Measurements from ENCODE around the gene MRPS35. TPM values are rescaled to one million over a fixed set of nuclear protein-coding genes. Genes with fewer than 3 reads are reported as not detected.
"Not testable (repeated sequence)": the region's sequence is repeated elsewhere in the genome, so short reads cannot be mapped to it uniquely, and the experiment has no call there.

Gene MRPS35
- total RNA-seq, 3 donors from 2014 or later = 37.7 to 64.1 (median 43.5) TPM

DNA sequence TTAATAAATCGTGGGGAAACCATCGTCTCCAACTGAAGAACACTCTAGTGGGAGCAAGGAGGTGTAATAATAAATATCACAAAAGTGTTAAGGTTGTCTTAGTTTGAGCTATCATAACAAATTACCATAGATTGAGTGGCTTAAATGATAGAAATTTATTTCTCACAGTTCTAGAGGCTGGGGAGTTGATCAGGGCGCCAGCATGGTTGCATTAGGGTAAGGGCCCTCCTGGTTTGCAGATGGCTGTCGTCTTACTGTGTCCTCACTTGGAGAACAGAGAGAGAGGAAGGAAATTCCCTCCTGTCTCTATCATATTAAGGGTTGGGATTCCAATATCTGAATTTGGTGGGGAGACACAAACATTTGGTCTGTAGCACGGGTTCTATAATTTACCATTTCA, 33.0 kb downstream of the MRPS35 start:
- no peak overlapping the region for H3K4me3 ChIP-seq
- intact Hi-C loops (cut with DNase I; ENCODE audit: low total_unique reads) = no loop called here

DNA sequence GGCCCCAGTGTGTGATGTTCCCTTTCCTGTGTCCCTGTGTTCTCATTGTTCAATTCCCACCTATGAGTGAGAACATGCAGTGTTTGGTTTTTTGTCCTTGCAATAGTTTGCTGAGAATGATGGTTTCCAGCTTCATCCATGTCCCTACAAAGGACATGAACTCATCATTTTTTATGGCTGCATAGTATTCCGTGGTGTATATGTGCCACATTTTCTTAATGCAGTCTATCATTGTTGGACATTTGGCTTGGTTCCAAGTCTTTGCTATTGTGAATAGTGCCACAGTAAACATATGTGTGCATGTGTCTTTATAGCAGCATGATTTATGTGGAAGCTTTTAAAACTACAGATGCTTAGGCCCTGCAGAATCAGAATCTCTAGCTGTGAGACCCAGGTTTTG, 35.1 kb downstream of the MRPS35 start:
- H3K9me3 ChIP-seq; DNase-seq (ENCODE audit: low spot score in 2 of 2); H3K27me3 ChIP-seq; H3K4me1 ChIP-seq; H3K36me3 ChIP-seq; intact Hi-C loops (cut with DNase I; ENCODE audit: low total_unique reads); H3K4me3 ChIP-seq; H3K27ac ChIP-seq: not testable (repeated sequence)

More for the DNA sequence above, 33.0 kb downstream of the MRPS35 start:
- no peaks in the 10 kb centered on the region for H3K27me3 ChIP-seq
- H3K27ac ChIP-seq = no peak overlapping the region
- TF ChIP-seq POLR2A (IDR thresholded peaks at IDR 0.05) = no peak
- TF ChIP-seq, protein P1, sequence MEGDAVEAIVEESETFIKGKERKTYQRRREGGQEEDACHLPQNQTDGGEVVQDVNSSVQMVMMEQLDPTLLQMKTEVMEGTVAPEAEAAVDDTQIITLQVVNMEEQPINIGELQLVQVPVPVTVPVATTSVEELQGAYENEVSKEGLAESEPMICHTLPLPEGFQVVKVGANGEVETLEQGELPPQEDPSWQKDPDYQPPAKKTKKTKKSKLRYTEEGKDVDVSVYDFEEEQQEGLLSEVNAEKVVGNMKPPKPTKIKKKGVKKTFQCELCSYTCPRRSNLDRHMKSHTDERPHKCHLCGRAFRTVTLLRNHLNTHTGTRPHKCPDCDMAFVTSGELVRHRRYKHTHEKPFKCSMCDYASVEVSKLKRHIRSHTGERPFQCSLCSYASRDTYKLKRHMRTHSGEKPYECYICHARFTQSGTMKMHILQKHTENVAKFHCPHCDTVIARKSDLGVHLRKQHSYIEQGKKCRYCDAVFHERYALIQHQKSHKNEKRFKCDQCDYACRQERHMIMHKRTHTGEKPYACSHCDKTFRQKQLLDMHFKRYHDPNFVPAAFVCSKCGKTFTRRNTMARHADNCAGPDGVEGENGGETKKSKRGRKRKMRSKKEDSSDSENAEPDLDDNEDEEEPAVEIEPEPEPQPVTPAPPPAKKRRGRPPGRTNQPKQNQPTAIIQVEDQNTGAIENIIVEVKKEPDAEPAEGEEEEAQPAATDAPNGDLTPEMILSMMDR (IDR thresholded peaks at IDR 0.05) = no peak
- no peak for TF ChIP-seq POLR2AphosphoS5 (IDR thresholded peaks at IDR 0.05)
- peaks cover 6% of the 10 kb centered on the region for H3K36me3 ChIP-seq
- H3K9me3 ChIP-seq = no peaks in the 10 kb centered on the region
- DNase-seq (ENCODE audit: low spot score in 2 of 2) = no peak
- H3K4me1 ChIP-seq = no peaks in the 10 kb centered on the region

DNA sequence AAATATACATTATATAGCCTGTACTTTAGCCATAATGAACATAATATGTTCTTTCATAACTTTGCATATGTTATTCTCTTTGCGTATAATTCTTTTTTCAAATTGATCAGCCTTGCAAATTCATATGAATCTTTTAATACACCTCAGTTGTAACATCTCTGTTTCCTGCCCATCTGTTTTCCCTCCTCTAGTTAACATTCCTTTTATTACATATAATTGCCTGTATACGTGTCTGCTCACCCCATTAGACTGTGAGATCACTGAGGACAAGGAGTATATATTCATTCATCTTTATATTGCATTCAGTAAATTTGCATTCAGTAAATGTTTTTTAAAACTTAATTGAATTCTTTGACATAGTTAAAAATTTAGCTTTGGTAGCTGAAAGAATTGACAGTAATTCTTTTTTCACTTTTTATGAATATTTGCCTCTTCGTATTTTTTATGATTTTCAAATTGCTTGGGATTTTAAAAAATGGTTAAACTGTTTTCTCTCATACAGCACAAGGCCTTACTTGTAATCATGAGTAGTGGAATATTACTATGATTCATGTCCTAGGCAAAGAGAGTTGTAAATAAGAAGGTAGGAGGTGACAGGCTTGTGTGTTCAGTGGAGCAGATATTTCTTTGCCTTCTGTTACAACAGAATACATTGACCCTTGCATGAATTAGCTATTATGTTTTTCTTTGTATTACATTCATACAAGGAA, 36.6 kb downstream of the MRPS35 start:
- intact Hi-C loops (cut with DNase I; ENCODE audit: low total_unique reads) = no loop called here
- H3K4me1 ChIP-seq = no peaks in the 10 kb centered on the region
- no peaks in the 10 kb centered on the region for H3K36me3 ChIP-seq
- no peak overlapping the region for H3K4me3 ChIP-seq
- H3K9me3 ChIP-seq = no peaks in the 10 kb centered on the region
- DNase-seq (ENCODE audit: low spot score in 2 of 2) = no peak
- H3K27me3 ChIP-seq = no peaks in the 10 kb centered on the region
- H3K27ac ChIP-seq = peak overlapping the region; percentile 61 to 86
- no peak for TF ChIP-seq POLR2AphosphoS5 (IDR thresholded peaks at IDR 0.05)
- TF ChIP-seq POLR2A (IDR thresholded peaks at IDR 0.05) = no peak
- TF ChIP-seq, protein P1 (IDR thresholded peaks at IDR 0.05) = no peak

DNA sequence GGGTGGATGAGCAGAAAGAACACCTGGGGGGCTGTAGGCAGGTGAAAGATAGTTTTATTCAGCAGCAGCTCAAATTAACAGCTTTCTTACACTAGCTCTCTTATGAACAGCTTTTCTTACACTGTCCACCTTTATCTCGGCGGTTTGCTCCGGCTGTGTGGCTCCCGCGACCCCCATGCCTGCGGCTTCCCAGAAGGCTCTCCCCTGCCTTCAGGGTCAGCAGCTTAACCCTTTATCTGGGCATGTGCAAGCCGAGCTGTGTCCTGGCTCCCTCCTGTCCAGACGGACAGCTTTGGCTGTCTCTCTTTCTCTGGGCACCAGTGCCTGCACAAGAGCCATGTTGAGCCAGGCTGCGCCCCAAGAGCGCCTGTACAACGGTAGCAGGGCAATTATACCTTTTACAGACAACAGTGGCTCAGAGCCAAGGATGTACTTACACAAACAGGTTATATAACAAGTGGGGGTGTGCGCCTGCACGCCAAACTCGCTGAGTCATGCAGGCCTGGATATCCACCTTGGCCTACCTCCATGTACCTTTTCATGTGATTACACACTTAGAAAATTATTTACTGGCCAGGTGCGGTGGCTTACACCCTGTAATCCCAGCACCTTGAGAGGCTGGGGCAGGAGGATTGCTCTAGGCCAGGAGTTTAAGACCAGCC, 40.9 kb downstream of the MRPS35 start:
- intact Hi-C loops (cut with DNase I; ENCODE audit: low total_unique reads) = no loop called here
- H3K4me3 ChIP-seq = no peak overlapping the region
- no peaks in the 10 kb centered on the region for H3K4me1 ChIP-seq
- DNase-seq (ENCODE audit: low spot score in 2 of 2) = no peak
- no peaks in the 10 kb centered on the region for H3K9me3 ChIP-seq
- TF ChIP-seq POLR2A (IDR thresholded peaks at IDR 0.05) (no peak), POLR2AphosphoS5 (IDR thresholded peaks at IDR 0.05) (no peak)
- TF ChIP-seq, protein P1 (IDR thresholded peaks at IDR 0.05) = no peak
- no peak overlapping the region for H3K27ac ChIP-seq
- H3K27me3 ChIP-seq = no peaks in the 10 kb centered on the region
- H3K36me3 ChIP-seq = no peaks in the 10 kb centered on the region

DNA sequence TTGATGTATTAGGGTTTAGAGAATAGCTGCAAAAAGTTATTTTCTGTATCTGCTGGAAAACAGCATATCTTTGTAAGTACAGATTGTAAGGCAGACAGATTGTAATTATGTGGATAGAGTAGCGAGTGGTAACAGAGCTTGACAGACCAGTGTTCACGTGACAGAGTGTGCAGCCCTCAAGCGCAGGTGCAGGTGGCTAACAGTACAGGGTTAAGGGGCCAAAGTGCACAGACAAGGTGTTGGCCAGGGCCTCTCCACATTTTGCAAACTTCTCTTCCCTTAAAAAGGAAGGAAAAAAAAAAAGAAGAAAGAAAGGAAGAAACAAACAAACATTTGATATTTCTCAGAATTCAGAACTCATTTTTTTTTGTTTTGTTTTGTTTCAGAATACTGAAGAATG, 44.2 kb downstream of the MRPS35 start:
- DNase-seq (ENCODE audit: low spot score in 2 of 2) = no peak
- TF ChIP-seq, protein P1 (IDR thresholded peaks at IDR 0.05) = no peak
- TF ChIP-seq POLR2AphosphoS5 (IDR thresholded peaks at IDR 0.05) (no peak), POLR2A (IDR thresholded peaks at IDR 0.05) (no peak)
- H3K27me3 ChIP-seq = no peaks in the 10 kb centered on the region
- no peak overlapping the region for H3K4me3 ChIP-seq
- H3K36me3 ChIP-seq = no peaks in the 10 kb centered on the region
- H3K9me3 ChIP-seq = no peaks in the 10 kb centered on the region
- H3K4me1 ChIP-seq = no peaks in the 10 kb centered on the region
- no peak overlapping the region for H3K27ac ChIP-seq
- intact Hi-C loops (cut with DNase I; ENCODE audit: low total_unique reads) = no loop called here
